Mucosa of stomach (tissue), 1 donor: ENCODE data around the gene STPG4.
A peak's percentile ranks its signal among the peaks of the same experiment; 100 is the strongest.

Experiments used
- H3K27me3 ChIP-seq: one replicate; pipeline ENCODE4 v1.7.0; 2013; ENCODE audit warnings: mild to moderate bottlenecking, low read length; ENCODE audit not compliant: control insufficient read depth, insufficient read depth
- H3K36me3 ChIP-seq: one replicate; pipeline ENCODE4 v1.7.0; 2013; ENCODE audit warnings: low read length; ENCODE audit not compliant: control insufficient read depth, insufficient read depth
- H3K4me1 ChIP-seq: one replicate; pipeline ENCODE4 v1.7.0; 2013; ENCODE audit warnings: mild to moderate bottlenecking, low read length; ENCODE audit not compliant: control insufficient read depth, insufficient read depth
- H3K4me3 ChIP-seq: one replicate; pipeline ENCODE4 v1.7.0; 2013; ENCODE audit warnings: low read length
- H3K9ac ChIP-seq: one replicate; pipeline ENCODE4 v1.7.0; 2013; ENCODE audit warnings: mild to moderate bottlenecking, low read length, moderate library complexity
- H3K9me3 ChIP-seq: one replicate; pipeline ENCODE4 v1.7.0; 2013; ENCODE audit warnings: mild to moderate bottlenecking, low read length, moderate library complexity; ENCODE audit not compliant: control insufficient read depth
- donor health status: Pancreatic carcinoma.

STPG4 gene

DNA sequence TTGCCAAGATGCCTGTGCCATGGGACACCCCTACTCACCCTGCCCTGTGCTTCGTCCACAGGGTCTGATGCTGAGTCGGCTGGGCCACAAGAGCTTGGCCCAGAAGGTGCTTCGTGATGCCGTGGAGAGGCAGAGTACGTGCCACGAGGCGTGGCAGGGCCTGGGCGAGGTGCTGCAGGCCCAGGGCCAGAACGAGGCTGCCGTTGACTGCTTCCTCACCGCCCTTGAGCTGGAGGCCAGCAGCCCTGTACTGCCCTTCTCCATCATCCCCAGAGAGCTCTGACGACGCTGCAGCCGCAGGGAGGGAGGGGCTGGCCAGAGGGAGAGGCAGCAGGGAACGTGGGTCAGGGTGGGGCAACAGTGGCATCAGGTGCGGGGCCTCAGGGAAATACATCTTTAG is 81.5 kb downstream of the STPG4 start:
- Histone ChIP-seq H3K4me1 (peaks cover 92% of the 10 kb centered on the region), H3K36me3 (peaks cover 16% of the 10 kb centered on the region)

DNA sequence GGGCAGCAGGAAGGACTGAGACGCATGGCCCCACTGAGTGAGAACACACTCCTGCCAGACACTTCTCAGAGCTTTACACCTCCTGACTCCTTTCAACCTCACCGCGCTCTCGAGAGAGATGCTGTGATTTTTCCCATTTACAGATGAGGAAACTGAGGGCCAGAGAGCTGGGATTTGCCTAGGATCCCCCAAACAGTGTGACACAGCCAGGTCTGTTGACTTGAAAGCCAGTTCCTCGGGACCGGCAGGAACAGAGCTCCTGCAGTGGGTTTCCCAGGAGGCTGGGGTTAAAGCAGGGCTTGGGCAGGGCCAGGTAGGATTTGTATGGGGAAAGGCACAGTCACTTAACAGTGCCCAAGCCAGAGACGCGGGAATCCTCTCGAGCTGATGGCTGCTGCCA is 81.9 kb downstream of the STPG4 start:
- H3K4me1 ChIP-seq = peaks cover 92% of the 10 kb centered on the region
- no peaks in the 10 kb centered on the region for H3K9me3 ChIP-seq
- no peak overlapping the region for H3K4me3 ChIP-seq
- peaks cover 16% of the 10 kb centered on the region for H3K36me3 ChIP-seq
- no peaks in the 10 kb centered on the region for H3K27me3 ChIP-seq
- H3K9ac ChIP-seq = peak overlapping the region; percentile 4

More for the DNA sequence above, 81.5 kb downstream of the STPG4 start:
- H3K4me3 ChIP-seq = no peak overlapping the region
- H3K9ac ChIP-seq = peak overlapping the region; percentile 4
- no peaks in the 10 kb centered on the region for H3K27me3 ChIP-seq
- no peaks in the 10 kb centered on the region for H3K9me3 ChIP-seq

DNA sequence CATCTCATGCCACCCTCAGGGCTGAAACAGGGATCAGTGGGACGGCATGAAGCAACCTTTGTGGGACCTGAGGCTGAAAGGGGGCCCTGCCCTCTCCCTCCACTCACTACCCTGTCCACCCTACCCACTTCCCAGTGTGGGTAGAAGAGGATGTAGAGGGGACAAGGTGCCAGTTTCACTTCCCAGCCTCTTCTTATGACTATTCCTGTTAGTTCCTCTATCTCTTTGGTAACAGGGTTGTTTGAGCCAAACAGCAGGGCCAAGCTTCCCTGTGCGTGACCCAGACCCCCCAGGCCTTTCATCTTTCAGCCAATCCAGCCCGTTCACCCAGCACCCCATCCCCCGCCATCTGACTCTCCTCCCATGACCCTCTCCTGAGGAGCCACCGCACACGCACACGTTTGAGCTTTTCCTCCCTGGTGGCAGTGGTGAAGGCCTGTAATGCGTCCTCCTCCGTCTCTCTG is 82.3 kb downstream of the STPG4 start:
- Histone ChIP-seq H3K9ac (no peak overlapping the region), H3K27me3 (no peaks in the 10 kb centered on the region), H3K36me3 (peaks cover 16% of the 10 kb centered on the region), H3K9me3 (no peaks in the 10 kb centered on the region), H3K4me1 (peaks cover 92% of the 10 kb centered on the region), H3K4me3 (no peak overlapping the region)

DNA sequence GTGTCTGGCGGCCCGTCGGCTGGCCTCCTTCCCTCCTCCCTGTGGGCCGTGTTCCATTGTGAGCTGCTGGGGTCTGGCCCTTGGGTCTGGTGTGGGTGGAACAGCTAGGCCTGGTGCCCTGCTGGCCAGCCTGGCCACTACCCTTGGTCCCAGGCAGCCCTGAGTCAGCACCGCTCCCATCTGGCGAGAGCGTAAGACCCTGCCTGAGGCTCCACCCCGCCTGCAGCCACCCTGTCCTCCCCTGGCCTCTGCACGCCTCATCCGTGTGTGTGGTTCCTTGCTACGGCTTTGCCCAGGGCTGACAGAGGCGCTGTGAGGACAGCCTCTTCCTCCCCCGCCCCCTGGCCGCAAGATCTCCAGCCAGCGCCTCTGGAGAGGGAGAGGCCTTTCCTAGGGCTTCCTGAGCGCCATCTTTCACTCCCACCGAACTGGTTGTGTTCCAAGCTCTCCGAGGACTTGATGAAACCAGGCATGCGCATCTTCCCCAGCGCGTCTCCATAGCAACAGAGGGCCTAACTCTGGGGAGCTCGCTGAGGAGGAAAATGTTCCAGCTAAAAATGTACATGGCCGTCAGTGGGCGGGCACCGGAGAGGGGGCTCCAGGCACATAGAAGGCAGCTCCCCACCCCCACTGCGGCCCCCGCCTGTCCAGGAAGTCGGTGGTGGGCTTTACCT is 83.0 kb downstream of the STPG4 start:
- Histone ChIP-seq H3K4me3 (no peak overlapping the region), H3K9ac (no peak overlapping the region)

DNA sequence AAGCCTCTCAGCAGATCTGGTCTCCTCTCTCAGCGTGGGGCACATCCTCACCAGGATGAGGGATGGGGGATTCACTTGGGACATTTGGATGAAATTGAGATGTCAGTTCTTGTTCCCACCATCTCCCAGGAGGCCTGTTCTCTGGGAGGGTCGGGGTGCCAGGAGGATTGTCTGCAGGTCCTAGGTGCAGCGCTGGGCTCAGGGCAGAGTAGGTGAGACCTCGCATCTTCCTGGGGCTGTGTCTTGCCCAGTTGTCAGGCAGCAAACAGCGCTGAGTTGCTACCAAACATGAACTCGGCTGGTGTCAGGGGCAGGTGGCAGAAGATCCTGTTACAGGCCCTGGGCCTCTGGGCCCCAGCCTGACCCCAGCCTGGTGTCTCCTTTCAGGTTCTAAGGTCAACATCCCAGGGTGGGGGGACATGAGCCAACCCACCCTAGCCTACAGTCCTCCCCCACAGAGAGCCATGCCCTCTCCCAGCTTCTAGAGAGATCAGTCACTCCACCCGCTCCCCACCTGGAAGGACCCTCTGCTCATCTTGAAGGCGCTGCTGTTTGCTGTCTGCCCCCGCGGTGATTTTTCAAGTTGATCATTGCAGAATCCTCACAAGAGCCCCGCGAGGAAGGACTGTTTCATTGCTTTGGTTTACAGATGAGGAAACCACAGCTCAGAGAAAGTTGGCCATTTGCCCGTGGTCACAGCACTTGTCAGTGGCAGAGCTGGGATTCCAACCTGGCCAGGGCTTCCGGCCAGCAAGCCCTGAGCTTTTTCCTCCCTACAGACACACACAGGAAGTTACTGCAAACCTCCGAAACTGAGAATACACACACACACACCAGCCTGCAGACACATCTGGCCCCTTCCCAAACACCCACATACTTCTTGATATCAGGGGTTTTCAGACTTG is 83.9 kb downstream of the STPG4 start:
- Histone ChIP-seq H3K9ac (no peak overlapping the region), H3K4me3 (no peak overlapping the region)

More for the DNA sequence above, 83.0 kb downstream of the STPG4 start:
- no peaks in the 10 kb centered on the region for H3K27me3 ChIP-seq
- H3K4me1 ChIP-seq = peaks cover 87% of the 10 kb centered on the region
- H3K9me3 ChIP-seq = no peaks in the 10 kb centered on the region
- peaks cover 18% of the 10 kb centered on the region for H3K36me3 ChIP-seq

DNA sequence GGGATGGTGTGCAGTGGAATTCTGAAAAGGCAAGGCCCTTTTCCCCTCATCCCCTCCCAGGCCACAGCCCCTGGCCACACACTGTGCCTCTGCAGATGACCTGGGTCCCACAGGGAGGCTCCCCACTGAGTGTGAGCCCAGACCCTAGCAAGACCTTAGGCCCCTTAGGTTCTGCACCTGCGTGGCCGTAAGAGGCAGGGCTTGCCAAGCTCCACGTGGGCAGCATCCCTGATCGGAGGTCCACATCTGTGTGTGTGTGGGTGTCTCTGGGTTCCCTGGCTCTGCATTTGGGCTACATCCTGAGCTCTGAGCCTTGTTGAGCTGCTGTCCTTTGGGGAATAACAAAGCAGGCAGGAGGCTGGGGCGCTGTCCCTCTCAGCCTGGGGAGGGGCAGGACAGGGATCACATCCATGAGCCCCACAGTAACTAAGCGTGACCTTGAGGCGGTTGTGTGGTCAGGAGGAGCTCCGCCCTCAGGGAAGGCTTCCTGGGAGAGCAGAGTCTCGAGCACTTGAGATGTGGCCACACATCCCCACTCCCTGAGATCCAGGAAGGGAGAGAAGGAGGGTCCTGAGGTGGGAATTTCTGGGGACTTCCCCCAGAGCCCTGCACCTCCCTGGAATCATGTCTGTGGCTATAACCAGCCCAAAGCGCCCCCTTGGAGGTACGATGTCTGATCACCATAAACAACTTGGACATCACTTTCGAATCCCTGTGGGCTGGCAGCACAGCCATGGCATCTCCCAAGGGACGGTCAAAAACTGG is 84.8 kb downstream of the STPG4 start:
- Histone ChIP-seq H3K36me3 (peaks cover 21% of the 10 kb centered on the region), H3K27me3 (no peaks in the 10 kb centered on the region), H3K9ac (peak overlapping the region; percentile 16), H3K4me1 (peaks cover 80% of the 10 kb centered on the region), H3K9me3 (no peaks in the 10 kb centered on the region), H3K4me3 (no peak overlapping the region)

More for the DNA sequence above, 83.9 kb downstream of the STPG4 start:
- peaks cover 80% of the 10 kb centered on the region for H3K4me1 ChIP-seq
- H3K27me3 ChIP-seq = no peaks in the 10 kb centered on the region
- H3K9me3 ChIP-seq = no peaks in the 10 kb centered on the region
- peaks cover 21% of the 10 kb centered on the region for H3K36me3 ChIP-seq

DNA sequence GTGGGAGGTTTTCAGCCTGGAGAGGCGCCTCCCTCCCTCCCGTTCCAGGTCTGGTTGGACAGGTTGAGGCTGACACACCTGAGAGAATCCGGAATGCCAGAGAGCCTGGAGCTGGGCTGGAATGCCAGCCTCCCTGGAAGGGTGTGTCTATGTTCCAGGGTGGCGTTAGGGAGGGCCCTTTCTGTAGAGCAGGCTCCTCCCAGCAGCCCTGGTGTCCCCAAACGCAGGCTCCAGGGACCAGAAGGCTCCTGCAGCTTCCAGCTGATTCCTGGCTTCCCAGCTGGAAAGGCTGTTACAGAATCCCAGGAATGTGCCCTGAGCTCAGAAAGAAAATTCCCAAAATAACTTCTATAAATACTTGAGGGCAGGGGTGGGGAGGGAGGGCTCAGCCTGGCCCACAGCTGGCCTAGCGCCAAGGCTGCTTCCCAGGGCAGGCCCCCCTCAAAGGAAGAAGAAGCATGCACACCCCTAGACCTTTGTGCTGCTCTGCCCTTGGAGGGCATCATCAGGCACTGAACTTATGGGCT is 85.4 kb downstream of the STPG4 start:
- peak overlapping the region; percentile 29 for H3K9ac ChIP-seq
- peaks cover 21% of the 10 kb centered on the region for H3K36me3 ChIP-seq
- H3K4me3 ChIP-seq = no peak overlapping the region
- H3K27me3 ChIP-seq = no peaks in the 10 kb centered on the region
- no peaks in the 10 kb centered on the region for H3K9me3 ChIP-seq
- H3K4me1 ChIP-seq = peaks cover 82% of the 10 kb centered on the region

DNA sequence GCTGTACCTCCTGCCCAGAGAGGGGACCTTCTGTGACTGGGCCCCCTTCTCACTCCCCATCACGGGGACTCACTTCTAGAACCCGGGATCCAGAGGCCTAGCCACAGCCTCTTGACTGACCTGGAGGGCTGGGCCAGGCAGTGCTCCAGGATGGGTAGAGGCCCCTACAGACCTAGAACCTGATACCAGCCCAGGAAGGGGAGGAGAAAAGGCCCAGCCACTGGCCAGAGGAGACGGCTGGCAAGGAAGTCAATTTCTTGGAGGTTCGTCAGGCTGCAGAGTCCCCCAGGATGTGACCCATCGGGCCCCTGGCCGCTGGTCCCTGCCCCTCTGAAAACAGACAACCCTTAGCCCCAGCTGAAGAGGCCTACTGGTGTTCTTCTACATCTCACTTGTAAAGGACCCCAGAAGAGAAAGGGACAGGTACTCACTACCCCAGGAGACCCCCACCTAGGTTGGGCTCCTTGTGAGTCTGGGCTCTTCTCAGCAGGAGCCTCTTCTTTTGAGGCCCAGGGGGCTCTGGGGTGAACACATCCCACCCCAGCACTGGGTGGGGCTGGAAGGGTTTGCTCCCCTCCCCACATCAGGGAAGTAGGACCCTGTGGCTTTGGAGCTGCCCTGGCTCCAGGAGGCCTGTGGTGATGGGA is 86.0 kb downstream of the STPG4 start:
- Histone ChIP-seq H3K36me3 (peaks cover 21% of the 10 kb centered on the region), H3K9ac (peak overlapping the region; percentile 29), H3K4me3 (no peak overlapping the region), H3K27me3 (no peaks in the 10 kb centered on the region), H3K9me3 (no peaks in the 10 kb centered on the region), H3K4me1 (peaks cover 82% of the 10 kb centered on the region)

DNA sequence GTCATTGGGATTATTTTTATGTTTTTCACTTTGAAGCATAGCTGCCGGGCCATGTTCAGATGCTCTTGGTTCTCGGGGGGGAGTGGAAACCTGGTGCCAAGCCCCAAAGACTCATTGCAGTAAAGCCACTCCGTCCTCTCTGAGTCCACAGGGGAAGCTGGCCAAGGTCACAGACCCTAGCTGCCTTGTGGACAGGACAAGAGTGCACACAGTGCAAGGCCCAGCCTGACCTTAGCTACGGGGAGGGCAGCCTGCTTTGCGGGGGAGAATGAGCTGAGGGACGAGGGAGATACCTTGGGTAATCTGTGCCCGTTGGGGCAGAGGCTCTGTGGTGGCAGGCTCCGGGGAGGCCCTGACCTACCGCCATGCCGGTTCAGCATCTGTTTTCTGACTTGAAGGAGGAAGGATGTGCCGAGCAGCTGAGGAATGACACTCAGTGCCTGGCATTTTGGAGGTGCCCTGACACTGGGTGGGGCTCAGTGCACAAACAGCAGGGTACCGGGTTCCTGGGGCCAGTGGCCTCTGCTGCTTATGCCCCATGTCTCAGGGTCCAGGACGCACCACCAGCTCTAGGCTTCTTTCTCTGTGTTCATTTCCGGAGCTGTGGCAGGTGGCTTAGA is 87.2 kb downstream of the STPG4 start:
- peak overlapping the region; percentile 28 for H3K9ac ChIP-seq
- no peak overlapping the region for H3K4me3 ChIP-seq
- H3K36me3 ChIP-seq = peaks cover 9% of the 10 kb centered on the region
- H3K9me3 ChIP-seq = no peaks in the 10 kb centered on the region
- peaks cover 74% of the 10 kb centered on the region for H3K4me1 ChIP-seq
- no peaks in the 10 kb centered on the region for H3K27me3 ChIP-seq

DNA sequence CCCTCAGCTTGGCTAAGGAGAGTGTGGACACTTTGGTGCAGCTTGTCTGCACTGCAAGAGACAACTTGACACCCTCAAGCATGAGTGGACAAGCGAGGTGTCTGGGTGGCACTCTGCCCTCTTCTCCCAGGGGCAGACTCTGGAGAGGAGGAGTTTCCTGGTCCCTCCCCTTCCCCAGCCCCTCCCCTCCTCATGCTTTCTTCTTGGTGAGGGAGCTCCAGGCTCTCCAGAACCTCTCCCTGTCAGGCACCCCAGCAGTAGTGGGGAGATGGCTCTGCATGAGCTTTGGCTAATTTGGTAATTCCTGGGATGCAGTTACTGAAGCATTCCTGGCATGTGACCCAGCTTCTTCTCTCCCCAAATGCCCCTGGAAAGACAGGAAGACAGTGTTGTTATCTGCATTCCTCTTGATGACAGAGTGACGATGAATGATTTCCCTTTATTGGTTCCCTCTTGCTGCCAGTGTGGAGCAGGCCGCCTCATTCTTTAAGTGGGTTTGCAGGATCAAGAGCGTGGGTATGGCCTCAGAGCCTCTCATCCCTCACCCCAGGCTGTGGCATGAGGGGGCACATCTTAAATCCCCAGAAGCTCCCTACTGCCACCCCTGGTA is 89.2 kb downstream of the STPG4 start:
- Histone ChIP-seq H3K4me3 (no peak overlapping the region), H3K27me3 (no peaks in the 10 kb centered on the region), H3K36me3 (peaks cover 5% of the 10 kb centered on the region), H3K9ac (peak overlapping the region; percentile 3), H3K4me1 (peaks cover 74% of the 10 kb centered on the region), H3K9me3 (no peaks in the 10 kb centered on the region)

DNA sequence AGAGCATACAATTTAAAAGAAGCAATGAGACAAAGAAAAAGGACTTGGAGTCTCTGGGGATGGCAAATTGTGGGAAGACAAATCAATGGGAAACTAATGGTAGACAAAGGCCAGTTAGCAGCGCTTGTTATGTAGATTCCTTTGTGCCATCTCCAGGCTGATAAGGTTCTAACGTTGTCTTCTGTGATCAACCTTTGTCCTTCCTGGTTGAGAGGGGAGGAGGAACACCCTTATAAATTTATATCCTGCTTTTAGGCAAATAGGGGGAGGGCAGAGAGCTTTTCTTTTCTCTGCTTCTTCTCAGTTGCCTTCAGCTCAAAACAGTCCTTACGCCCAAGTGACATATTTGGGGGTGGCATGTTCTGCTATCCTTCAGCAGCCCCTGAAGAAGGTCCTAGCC is 89.8 kb downstream of the STPG4 start:
- Histone ChIP-seq H3K4me1 (peaks cover 68% of the 10 kb centered on the region), H3K4me3 (no peak overlapping the region), H3K36me3 (peaks cover 5% of the 10 kb centered on the region), H3K9me3 (no peaks in the 10 kb centered on the region), H3K9ac (no peak overlapping the region), H3K27me3 (no peaks in the 10 kb centered on the region)
